Panc1 (cell line): Measurements from ENCODE around the gene CCDC51. TPM values are rescaled to one million over a fixed set of nuclear protein-coding genes. Genes with fewer than 3 reads are reported as not detected.
A peak's percentile ranks its signal among the peaks of the same experiment; 100 is the strongest.

Experiments
- ATAC-seq: fragments of 200-7000 bp; cut with Tn5 transposase; 2 replicates; pipeline ENCODE4 v1.9.1; 2020; ENCODE audit warnings: mild to moderate bottlenecking, moderate library complexity
- BruUV-seq: library from RNA; stranded (reverse); fragments of 400-500 nt; replicated peaks from 2 replicates; lab custom pipeline; 2021; lab: Mats Ljungman, UMichigan
- CTCF ChIA-PET: fragments of 300-600 bp; sonication (Branson Sonifier 250); formaldehyde crosslinking; loops from one replicate; lab custom pipeline; 2022; ENCODE audit warnings: antibody characterized with exemption; lab: Charles Lee
- POLR2A ChIA-PET: fragments of 300-600 bp; sonication (Branson Sonifier 250); formaldehyde crosslinking; loops from one replicate; lab custom pipeline; 2022; ENCODE audit warnings: antibody characterized with exemption; lab: Charles Lee
- DNase-seq: peaks from one replicate; pipeline ENCODE4 v3.0.0-alpha.2; 2010; ENCODE audit warnings: low read depth, low spot score
- H3K27ac ChIP-seq: 2 replicates; pipeline ENCODE4 v1.5.1; 2011; ENCODE audit warnings: mild to moderate bottlenecking, low read length, inconsistent platforms
- H3K27me3 ChIP-seq: fragments of 200-500 bp; sonication (Bioruptor generic); 2 replicates; pipeline ENCODE4 v1.6.0; 2014; ENCODE audit warnings: low read length, inconsistent platforms; ENCODE audit not compliant: control insufficient read depth, insufficient read depth
- H3K36me3 ChIP-seq: fragments of 200-500 bp; sonication (Bioruptor generic); 2 replicates; pipeline ENCODE4 v1.5.1; 2014; ENCODE audit warnings: inconsistent platforms, mild to moderate bottlenecking, low read length, moderate library complexity; ENCODE audit not compliant: control insufficient read depth, insufficient read depth
- H3K4me1 ChIP-seq: 2 replicates; pipeline ENCODE4 v1.5.1; 2011; ENCODE audit warnings: inconsistent platforms, mild to moderate bottlenecking, low read length, moderate library complexity; ENCODE audit not compliant: control insufficient read depth, insufficient read depth
- H3K4me3 ChIP-seq, 2 experiments: 2 replicates each; pipeline ENCODE4 v1.5.1; 2011 to 2012; ENCODE audit warnings: low read depth in 2 of 2, low read length in 2 of 2, mild to moderate bottlenecking in 2 of 2, inconsistent platforms in 1 of 2, moderate library complexity in 1 of 2
- H3K9me3 ChIP-seq: fragments of 200-500 bp; sonication (Bioruptor generic); 2 replicates; pipeline ENCODE4 v1.5.1; 2014; ENCODE audit warnings: low read depth, mild to moderate bottlenecking, inconsistent platforms, low read length, moderate library complexity; ENCODE audit not compliant: control insufficient read depth, insufficient read depth
- POLR2AphosphoS5 ChIP-seq: IDR thresholded peaks from 2 replicates; pipeline ENCODE4 v1.6.1; 2012; ENCODE audit warnings: mild to moderate bottlenecking, low read depth, low read length, moderate library complexity
- SIN3A ChIP-seq: IDR thresholded peaks from 2 replicates; pipeline ENCODE4 v1.6.1; 2012; ENCODE audit warnings: low read depth, mild to moderate bottlenecking, low read length, moderate library complexity, borderline replicate concordance; ENCODE audit not compliant: insufficient read depth
- TCF7L2 ChIP-seq: IDR thresholded peaks from 2 replicates; pipeline ENCODE4 v1.6.1; 2011; ENCODE audit warnings: mild to moderate bottlenecking, low read depth, low read length, inconsistent platforms
- in situ Hi-C: cut with HindIII; loops from 2 replicates; pipeline ENCODE4 v1.10.0; 2016; ENCODE audit warnings: low sequenced_read_pairs, low pct_unique_long_range_greater_than_20kb
- intact Hi-C: fragments of 100-400 bp; cut with micrococcal nuclease; formaldehyde crosslinking; loops from one replicate; pipeline ENCODE4 v1.10.0; 2022; ENCODE audit not compliant: unreplicated experiment
- total RNA-seq: library from RNA; stranded (reverse); gene quantifications from one replicate; pipeline ENCODE4 v1.2.1, GENCODE V29; 2021; ENCODE audit not compliant: unreplicated experiment
- TF ChIP-seq, protein P1 (sequence below): fragments of 450-650 bp; IDR thresholded peaks from 2 replicates; pipeline ENCODE4 v1.5.1; 2017; ENCODE audit warnings: mild to moderate bottlenecking
- TF ChIP-seq, protein P2 (sequence below), 2 experiments: IDR thresholded peaks; 2 replicates each; pipeline ENCODE4 v1.6.1; 2011 to 2012; ENCODE audit warnings: low read depth in 2 of 2, control low read depth in 1 of 2, low read length in 1 of 2, mild to moderate bottlenecking in 1 of 2, moderate library complexity in 1 of 2; ENCODE audit not compliant: insufficient read depth in 1 of 2

Gene CCDC51
- total RNA-seq, 1 experiment from 2014 or later, result 11.9 TPM

DNA sequence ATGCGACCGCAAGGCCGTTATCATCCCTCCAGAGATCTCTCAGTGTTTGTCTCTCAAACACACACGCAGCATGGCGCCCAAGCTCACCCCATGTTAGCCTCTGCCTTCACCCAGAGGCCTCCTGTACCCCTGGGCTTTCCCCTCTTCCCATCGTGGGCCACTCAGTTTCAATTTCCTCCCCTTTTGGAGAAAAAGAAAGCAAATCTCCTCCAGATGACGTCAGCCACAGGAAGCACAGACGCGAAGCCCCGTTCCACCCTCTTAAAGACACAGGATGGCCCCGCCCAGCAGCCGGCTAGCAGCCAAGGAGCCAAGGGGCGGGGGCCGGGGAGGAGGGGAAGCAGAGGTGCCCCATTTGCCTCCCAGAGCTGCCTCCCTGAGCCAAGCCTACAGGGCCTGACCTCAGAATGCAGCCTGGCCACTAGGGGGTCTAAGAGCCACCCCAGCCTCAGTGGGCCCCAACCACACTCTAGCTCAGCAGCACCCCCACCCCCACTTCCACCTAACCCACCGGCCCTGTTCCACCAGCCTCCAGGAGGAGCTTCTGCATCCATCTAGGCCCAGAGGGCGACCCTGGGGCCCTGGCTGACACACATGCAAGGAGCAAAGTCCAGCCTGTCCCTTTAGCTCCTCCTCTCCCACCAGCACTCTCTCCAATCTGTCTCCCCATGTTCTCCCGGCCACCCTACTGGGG, 33.2 kb upstream of the CCDC51 start:
- ChIA-PET CTCF (interaction anchor here (0.6 to 1.1 kb wide), 4 partner anchors 35 to 89 kb away, joined by 3 to 7 read pairs (median 4); no protein-coding TSS in a partner anchor), POLR2A (interaction anchor here (0.6 kb wide), 2 partner anchors 17 to 787 kb away, joined by 3 to 6 read pairs; no protein-coding TSS in a partner anchor)
- Histone ChIP-seq H3K4me1 (peaks cover 7% of the 10 kb centered on the region), H3K4me3 (peak overlapping the region; percentile 53 to 79), H3K27me3 (no peaks in the 10 kb centered on the region), H3K27ac (peak overlapping the region; percentile 83), H3K36me3 (no peaks in the 10 kb centered on the region), H3K9me3 (no peaks in the 10 kb centered on the region)
- TF ChIP-seq, protein P1, sequence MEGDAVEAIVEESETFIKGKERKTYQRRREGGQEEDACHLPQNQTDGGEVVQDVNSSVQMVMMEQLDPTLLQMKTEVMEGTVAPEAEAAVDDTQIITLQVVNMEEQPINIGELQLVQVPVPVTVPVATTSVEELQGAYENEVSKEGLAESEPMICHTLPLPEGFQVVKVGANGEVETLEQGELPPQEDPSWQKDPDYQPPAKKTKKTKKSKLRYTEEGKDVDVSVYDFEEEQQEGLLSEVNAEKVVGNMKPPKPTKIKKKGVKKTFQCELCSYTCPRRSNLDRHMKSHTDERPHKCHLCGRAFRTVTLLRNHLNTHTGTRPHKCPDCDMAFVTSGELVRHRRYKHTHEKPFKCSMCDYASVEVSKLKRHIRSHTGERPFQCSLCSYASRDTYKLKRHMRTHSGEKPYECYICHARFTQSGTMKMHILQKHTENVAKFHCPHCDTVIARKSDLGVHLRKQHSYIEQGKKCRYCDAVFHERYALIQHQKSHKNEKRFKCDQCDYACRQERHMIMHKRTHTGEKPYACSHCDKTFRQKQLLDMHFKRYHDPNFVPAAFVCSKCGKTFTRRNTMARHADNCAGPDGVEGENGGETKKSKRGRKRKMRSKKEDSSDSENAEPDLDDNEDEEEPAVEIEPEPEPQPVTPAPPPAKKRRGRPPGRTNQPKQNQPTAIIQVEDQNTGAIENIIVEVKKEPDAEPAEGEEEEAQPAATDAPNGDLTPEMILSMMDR, result no peak; the same call in 1 of the 2 replicates
- TF ChIP-seq POLR2AphosphoS5, result 0 out of 2 replicates have a peak, but pooled peaks have one; percentile 25
- BruUV-seq, result no TSS peak
- ATAC-seq (peak; percentile 92), DNase-seq (no peak)
- in situ Hi-C loops (no loop called here), intact Hi-C loops (no loop called here)

DNA sequence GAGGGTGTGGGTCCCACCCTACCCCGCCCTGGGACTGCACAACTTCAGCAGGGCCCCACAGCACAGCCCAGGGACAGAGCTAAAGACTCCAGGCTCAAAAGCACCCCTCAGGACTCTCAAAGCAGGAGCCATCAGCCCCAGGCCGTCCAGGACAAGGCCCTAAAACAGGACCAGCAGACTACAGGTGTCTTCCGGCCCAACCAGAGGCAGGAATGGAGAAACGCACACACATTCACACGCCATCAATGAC, 32.7 kb upstream of the CCDC51 start:
- no peak for TF ChIP-seq TCF7L2
- TF ChIP-seq, protein P2, sequence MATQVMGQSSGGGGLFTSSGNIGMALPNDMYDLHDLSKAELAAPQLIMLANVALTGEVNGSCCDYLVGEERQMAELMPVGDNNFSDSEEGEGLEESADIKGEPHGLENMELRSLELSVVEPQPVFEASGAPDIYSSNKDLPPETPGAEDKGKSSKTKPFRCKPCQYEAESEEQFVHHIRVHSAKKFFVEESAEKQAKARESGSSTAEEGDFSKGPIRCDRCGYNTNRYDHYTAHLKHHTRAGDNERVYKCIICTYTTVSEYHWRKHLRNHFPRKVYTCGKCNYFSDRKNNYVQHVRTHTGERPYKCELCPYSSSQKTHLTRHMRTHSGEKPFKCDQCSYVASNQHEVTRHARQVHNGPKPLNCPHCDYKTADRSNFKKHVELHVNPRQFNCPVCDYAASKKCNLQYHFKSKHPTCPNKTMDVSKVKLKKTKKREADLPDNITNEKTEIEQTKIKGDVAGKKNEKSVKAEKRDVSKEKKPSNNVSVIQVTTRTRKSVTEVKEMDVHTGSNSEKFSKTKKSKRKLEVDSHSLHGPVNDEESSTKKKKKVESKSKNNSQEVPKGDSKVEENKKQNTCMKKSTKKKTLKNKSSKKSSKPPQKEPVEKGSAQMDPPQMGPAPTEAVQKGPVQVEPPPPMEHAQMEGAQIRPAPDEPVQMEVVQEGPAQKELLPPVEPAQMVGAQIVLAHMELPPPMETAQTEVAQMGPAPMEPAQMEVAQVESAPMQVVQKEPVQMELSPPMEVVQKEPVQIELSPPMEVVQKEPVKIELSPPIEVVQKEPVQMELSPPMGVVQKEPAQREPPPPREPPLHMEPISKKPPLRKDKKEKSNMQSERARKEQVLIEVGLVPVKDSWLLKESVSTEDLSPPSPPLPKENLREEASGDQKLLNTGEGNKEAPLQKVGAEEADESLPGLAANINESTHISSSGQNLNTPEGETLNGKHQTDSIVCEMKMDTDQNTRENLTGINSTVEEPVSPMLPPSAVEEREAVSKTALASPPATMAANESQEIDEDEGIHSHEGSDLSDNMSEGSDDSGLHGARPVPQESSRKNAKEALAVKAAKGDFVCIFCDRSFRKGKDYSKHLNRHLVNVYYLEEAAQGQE (IDR thresholded peaks at IDR 0.05; ENCODE audit: insufficient read depth in 1 of 2, low read depth in 2 of 2, low read length in 1 of 2), result no peak
- no peak for TF ChIP-seq POLR2AphosphoS5
- TF ChIP-seq, protein P1, result no peak
- TF ChIP-seq SIN3A, result no peak
- DNase-seq, result no peak
- ChIA-PET CTCF (interaction anchor here (0.9 to 1.1 kb wide), 2 partner anchors 35 to 36 kb away, joined by 4 to 5 read pairs; no protein-coding TSS in a partner anchor), POLR2A (interaction anchor here (0.6 kb wide), 1 partner anchor 787 kb away, joined by 3 read pairs; no protein-coding TSS in a partner anchor)
- Histone ChIP-seq H3K4me1 (peaks cover 7% of the 10 kb centered on the region), H3K27me3 (no peaks in the 10 kb centered on the region), H3K9me3 (no peaks in the 10 kb centered on the region), H3K27ac (peak overlapping the region; percentile 83), H3K4me3 (peak overlapping the region; percentile 53 to 79), H3K36me3 (no peaks in the 10 kb centered on the region)
- intact Hi-C loops, result no loop called here
- ATAC-seq, result peak; percentile 64
- TSS peak; percentile 90 for BruUV-seq
- in situ Hi-C loops, result no loop called here
